ENCODE measurements around the gene C9orf152.
"Not testable (repeated sequence)": the region's sequence is repeated elsewhere in the genome, so short reads cannot be mapped to it uniquely, and the experiment has no call there.

Gene C9orf152

DNA sequence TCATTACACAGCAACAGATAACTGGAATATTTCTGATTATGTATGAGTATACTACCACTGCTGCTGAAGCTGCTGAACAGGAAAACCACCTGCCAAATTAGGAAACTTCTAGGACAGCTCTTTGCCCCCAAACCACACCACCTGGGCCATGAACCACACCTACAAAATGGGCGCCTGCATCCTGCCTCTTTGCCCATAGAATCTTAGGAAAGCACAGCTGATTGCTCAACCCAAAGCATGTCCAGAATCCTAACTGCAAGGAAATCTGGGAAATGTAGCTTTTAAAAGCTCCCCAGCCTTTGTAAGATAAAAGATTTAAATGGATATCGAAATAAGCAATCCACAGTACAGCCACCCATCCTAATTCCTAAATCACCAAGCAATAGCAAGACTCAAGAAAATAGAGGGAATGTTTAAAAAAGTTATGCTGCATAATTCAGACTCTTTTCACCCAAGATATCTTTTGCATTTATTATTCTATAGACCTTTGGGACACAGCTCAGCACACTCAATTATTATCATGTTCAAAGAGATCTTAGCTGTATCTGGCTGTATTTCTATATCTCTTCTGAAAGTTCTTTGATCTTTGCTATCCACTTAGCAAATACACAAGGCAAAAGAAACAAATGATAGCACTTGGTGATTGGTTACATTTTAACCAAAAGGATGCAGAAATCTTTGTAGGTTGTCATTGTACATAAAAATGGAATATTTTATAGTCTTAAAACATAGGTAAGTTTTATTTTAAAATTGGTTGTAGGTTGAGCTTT, 6.8 kb upstream of the C9orf152 start:
- no peak for DNase-seq

GRCh38 chr9:110214090-110214489, 6.1 kb upstream of the C9orf152 start:
- no peak for DNase-seq

GRCh38 chr9:110213413-110214044, 5.6 kb upstream of the C9orf152 start:
- DNase-seq = no peak

- DNase-seq = no peak
Measured at GRCh38 chr9:110207071-110207641, 803 bp downstream of the C9orf152 start.

GRCh38 chr9:110206389-110206788, 1.6 kb downstream of the C9orf152 start:
- DNase-seq = no peak

DNA sequence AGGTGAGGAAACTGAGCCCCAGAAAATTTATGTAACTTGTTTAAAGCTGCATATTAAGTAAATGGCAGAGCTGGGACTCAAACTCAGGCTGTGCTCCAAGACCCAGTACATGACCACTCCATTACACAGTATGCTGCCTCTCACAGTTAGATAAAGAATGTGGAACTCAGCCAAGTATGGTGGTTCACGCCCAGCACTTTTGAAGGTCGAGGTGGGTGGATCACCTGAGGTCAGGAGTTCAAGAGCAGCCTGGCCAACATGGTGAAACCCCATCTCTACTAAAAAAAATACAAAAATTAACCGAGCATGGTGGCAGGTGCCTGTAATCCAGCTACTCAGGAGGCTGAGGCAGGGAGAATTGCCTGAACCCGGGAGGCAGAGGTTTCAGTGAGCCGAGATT, 2.3 kb downstream of the C9orf152 start:
- DNase-seq = not testable (repeated sequence)

- DNase-seq = no peak
Measured at GRCh38 chr9:110202232-110202631, 5.7 kb downstream of the C9orf152 start.

GRCh38 chr9:110199643-110200042, 8.3 kb downstream of the C9orf152 start:
- DNase-seq = no peak

DNA sequence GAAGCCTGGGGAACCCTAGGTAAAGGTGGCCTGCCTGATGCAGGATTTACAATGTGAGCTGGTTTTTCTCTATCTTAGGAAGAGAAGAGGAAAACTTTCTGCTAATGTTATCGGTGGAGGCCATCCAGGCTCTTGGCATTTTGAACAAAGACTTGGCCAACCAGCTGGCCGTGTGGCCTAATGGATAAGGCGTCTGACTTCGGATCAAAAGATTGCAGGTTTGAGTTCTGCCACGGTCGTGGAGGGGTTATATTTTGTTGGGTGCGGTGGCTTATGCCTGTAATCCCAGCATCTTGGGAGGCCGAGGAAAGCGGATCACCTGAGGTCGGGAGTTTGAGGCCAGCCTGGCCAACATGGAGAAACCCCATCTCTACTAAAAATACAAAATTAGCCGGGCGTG, 9.6 kb downstream of the C9orf152 start:
- DNase-seq = no peak

- no peak for DNase-seq
Measured at GRCh38 chr9:110197330-110198187, 10.4 kb downstream of the C9orf152 start.

- not testable (repeated sequence) for DNase-seq
Measured at GRCh38 chr9:110196084-110196499, 11.9 kb downstream of the C9orf152 start.

DNA sequence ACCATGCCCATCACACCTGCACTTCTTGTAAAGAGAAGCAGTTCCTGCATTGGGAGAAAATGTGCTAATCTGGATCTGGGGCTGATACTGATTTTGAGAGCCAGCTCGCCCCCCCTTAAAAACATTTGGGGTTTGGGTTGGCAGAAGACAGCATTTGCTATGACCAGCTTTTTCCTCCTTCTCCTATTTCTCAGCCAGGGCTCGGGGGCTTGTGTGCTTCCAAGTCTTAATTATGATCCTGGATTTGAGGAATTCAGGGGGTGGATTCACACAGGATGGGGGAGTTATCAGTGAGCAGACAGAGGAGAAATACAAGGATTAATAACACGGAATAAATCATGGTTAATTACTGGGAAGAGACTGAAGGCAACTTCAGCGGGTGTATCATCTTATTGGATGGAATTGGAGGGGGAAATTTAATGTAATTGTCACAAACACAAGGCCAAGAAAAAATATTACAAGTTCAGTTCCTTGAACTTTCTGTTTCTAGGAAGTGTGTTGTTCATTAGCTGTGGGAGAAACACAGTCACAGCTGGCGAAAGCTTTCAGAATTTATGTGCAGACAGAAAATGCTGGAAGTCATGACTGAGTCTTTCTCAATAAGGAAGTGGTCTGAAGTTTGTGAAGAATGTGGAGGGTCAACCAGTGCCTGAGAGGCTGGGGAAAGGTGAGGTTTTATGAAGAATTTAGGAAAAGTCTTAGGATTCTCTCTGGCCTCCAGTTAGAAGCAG, 15.3 kb downstream of the C9orf152 start:
- DNase-seq = no peak

DNA sequence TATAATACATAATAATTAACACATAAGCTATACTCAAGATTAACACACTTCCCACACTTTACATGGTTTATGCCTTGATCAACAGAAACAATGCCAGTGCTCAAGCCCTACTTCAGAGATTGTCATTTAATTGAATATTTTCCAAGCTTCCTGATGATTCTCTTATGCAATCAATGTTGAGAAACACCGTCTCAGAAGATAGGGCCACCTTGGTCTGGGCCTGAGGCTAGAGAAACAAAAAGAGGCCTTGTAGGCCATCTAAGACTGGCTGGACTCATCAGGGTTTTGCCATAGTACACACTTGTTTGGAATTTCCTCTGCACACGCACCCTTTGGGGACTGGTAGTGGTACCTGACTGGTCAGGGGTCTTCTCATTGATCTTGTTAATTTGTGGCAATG, 16.3 kb downstream of the C9orf152 start:
- no peak for DNase-seq

DNA sequence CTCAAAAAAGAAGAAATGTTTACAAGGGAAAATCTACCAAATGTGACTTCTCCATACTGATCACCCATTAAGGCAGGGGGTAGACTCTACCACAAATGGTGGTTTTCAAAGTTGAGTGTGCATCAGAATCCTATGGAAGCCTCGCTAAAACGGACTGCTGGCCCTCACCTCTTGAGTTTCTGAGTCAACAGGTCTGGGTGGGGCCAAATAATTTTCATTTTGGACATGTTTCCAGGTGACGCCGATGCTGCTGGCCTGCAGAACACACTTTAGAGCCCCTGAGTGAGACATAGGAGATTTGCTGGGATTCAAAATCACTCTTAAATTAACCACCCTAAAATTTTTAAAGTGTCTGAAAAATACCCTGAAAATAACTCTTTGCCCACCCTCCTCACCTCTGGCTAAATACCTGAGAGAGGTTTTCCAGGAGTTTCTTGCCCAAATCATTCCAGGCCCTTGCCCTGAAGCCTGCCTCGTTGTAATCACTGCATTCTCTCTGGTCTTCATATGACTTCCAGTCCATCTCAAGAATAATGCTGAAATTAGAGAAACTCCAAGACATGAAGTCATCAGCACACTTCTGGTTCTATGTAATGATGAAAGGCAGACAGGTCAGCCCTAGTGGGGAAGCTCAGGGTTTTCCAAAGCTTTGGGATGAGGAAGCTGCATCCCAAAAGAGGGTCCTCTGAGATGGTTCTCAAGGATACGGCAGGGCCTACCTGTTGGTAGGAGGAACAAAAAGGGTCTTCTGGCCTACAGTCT, 18.2 kb downstream of the C9orf152 start:
- no peak for DNase-seq

DNA sequence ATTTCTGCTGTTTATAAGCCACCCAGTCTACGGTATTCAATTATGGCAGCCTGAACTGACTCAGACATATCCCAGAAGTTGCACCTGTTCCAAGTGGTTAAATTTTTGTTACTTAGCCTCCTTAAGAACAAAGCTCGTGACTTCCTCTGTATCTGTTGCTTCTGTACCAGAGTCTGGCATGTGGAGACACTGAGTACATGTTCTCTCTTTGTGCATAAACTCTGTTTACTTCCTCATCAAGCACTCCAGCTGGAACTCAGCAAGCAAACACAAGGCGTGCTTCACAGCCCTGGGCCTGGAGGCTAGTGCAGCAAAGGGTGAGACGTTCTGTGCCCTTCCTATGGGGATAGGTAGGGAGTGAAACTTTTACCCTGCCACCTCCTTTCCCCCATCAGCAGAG, 19.0 kb downstream of the C9orf152 start:
- DNase-seq = peak in 7 of 14 donors; percentile 2 to 58 (median 16)

- no peak for DNase-seq
Measured at GRCh38 chr9:110188101-110188500, 19.9 kb downstream of the C9orf152 start.

DNA sequence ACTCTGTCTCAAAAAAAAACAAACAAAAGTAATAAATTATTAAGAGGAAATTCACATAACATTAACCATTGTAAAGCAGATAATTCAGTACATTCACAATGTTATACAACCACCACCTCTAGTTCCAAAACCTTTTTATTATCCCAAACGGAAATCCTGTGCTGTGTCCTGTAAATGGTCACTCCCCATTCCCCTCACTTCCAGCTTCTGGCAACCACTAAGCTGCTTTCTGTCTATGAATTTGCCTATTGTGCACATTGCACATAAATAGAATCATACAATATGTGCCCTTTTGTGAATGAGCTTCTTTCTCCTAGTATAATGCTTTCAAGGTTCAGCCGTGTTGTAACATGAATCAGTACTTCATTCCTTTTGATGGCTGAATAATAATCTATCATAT, 20.8 kb downstream of the C9orf152 start:
- peak in 1 of 14 donors; percentile 8 for DNase-seq

- DNase-seq = no peak
Measured at GRCh38 chr9:110186254-110186653, 21.7 kb downstream of the C9orf152 start.

DNA sequence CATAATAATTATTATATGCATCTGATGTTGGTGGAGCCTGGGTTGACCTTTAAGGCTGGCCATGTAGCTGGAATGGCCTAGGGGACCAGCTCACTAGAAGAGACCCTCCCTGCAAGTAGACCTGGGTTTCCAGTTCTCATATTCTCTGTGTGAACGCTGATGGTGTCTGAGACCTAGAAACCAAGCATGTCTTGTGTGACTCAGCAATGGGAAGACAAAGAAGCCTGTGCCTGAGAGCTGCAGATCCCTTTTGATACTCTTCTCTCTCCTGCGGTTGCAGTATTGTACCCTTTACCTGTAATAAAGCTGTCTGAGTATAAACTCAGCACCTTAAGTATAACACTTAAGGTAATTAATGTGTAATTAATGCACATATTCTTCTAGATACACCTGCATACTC, 22.2 kb downstream of the C9orf152 start:
- DNase-seq = no peak

- peak in 5 of 14 donors; percentile 5 to 37 (median 9) for DNase-seq
Measured at GRCh38 chr9:110183208-110184145, 24.5 kb downstream of the C9orf152 start.
